ENCODE data around the gene MAP1LC3A.

DNA sequence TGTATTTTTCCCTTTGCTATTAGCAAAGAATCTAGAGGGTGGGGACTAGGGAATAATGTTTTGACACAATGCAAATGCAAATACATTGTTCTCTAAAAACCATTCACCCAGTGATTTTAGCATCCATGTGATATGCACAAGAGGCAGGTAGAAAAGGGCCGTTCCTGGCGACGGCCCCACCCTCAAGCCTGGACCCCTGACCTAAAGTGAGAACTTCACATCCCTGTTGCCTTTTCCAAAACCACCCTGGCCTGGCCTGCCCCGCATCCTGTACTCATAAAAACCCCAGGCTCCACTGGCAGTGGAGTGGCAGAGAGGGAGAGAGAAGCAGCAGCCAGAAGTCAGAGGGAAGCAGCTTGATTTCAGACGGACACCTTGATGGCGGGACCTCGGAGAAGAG is 48.5 kb downstream of the MAP1LC3A start:
- TF ChIP-seq, protein P1, sequence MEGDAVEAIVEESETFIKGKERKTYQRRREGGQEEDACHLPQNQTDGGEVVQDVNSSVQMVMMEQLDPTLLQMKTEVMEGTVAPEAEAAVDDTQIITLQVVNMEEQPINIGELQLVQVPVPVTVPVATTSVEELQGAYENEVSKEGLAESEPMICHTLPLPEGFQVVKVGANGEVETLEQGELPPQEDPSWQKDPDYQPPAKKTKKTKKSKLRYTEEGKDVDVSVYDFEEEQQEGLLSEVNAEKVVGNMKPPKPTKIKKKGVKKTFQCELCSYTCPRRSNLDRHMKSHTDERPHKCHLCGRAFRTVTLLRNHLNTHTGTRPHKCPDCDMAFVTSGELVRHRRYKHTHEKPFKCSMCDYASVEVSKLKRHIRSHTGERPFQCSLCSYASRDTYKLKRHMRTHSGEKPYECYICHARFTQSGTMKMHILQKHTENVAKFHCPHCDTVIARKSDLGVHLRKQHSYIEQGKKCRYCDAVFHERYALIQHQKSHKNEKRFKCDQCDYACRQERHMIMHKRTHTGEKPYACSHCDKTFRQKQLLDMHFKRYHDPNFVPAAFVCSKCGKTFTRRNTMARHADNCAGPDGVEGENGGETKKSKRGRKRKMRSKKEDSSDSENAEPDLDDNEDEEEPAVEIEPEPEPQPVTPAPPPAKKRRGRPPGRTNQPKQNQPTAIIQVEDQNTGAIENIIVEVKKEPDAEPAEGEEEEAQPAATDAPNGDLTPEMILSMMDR (IDR thresholded peaks at IDR 0.05; ENCODE audit: insufficient read depth, low read length, poor library complexity, severe bottlenecking): no peak
- no peak for TF ChIP-seq EZH2phosphoT487 (conservative IDR thresholded peaks at IDR 0.05; ENCODE audit: low read length)

Data from SU-DHL-6 (cell line).